Neural progenitor cell (in vitro differentiated cells): ENCODE measurements around the gene TMIGD3. TPM values are rescaled to one million over a fixed set of nuclear protein-coding genes. Genes with fewer than 3 reads are reported as not detected.

Experiments used
- DNase-seq: peaks from one replicate; pipeline ENCODE4 v3.0.0-alpha.2; 2016; ENCODE audit warnings: low spot score
- H2AFZ ChIP-seq: fragments of 200-600 bp; sonication (generic); replicated peaks from 2 replicates; pipeline ENCODE4 v1.6.1; 2016; ENCODE audit warnings: antibody characterized with exemption
- H3F3A ChIP-seq: fragments of 200-600 bp; sonication (generic); 2 replicates; pipeline ENCODE4 v1.6.1; 2016; ENCODE audit warnings: antibody characterized with exemption, low read depth
- H3K27ac ChIP-seq: fragments of 200-600 bp; sonication (generic); 2 replicates; pipeline ENCODE4 v1.5.1; 2016; ENCODE audit warnings: mild to moderate bottlenecking
- H3K27me3 ChIP-seq: fragments of 200-600 bp; sonication (generic); 2 replicates; pipeline ENCODE4 v1.6.1; 2016; ENCODE audit warnings: mild to moderate bottlenecking, moderate library complexity
- H3K36me3 ChIP-seq: fragments of 200-600 bp; sonication (generic); 2 replicates; pipeline ENCODE4 v1.5.1; 2016
- H3K4me1 ChIP-seq: fragments of 200-600 bp; sonication (generic); 2 replicates; pipeline ENCODE4 v1.6.1; 2016; ENCODE audit warnings: mixed run types
- H3K4me2 ChIP-seq: fragments of 200-600 bp; sonication (generic); 2 replicates; pipeline ENCODE4 v1.6.1; 2016
- H3K4me3 ChIP-seq: fragments of 200-600 bp; sonication (generic); 2 replicates; pipeline ENCODE4 v1.5.1; 2016
- H3K79me2 ChIP-seq: fragments of 200-600 bp; sonication (generic); 2 replicates; pipeline ENCODE4 v1.6.1; 2016; ENCODE audit warnings: low read depth
- H3K9ac ChIP-seq: fragments of 200-600 bp; sonication (generic); 2 replicates; pipeline ENCODE4 v1.6.1; 2016
- H3K9me3 ChIP-seq: fragments of 200-600 bp; sonication (generic); 2 replicates; pipeline ENCODE4 v1.5.1; 2016; ENCODE audit warnings: low read depth
- H4K20me1 ChIP-seq: fragments of 200-600 bp; sonication (generic); 2 replicates; pipeline ENCODE4 v1.6.1; 2016; ENCODE audit warnings: low read depth
- H3K27ac Mint-ChIP-seq: 3 replicates; pipeline ENCODE4 v1.8.0; 2021; ENCODE audit warnings: mixed read lengths
- H3K27me3 Mint-ChIP-seq: 2 replicates; pipeline ENCODE4 v1.8.0; 2022; ENCODE audit warnings: low read depth, mild to moderate bottlenecking, inconsistent platforms, moderate library complexity, mixed read lengths; ENCODE audit not compliant: insufficient read depth
- H3K36me3 Mint-ChIP-seq: 3 replicates; pipeline ENCODE4 v1.8.0; 2021; ENCODE audit warnings: mixed read lengths
- H3K4me1 Mint-ChIP-seq: 3 replicates; pipeline ENCODE4 v1.8.0; 2021; ENCODE audit warnings: mixed read lengths
- H3K4me3 Mint-ChIP-seq: 3 replicates; pipeline ENCODE4 v1.8.0; 2021; ENCODE audit warnings: mild to moderate bottlenecking, moderate library complexity, mixed read lengths
- H3K9me3 Mint-ChIP-seq: 3 replicates; pipeline ENCODE4 v1.8.0; 2020; ENCODE audit warnings: mixed read lengths
- EZH2 ChIP-seq: fragments of 200-600 bp; sonication (generic); IDR thresholded peaks from 2 replicates; pipeline ENCODE4 v1.6.1; 2017; ENCODE audit warnings: antibody characterized with exemption, mild to moderate bottlenecking, moderate library complexity
- EZH2phosphoT487 ChIP-seq: fragments of 200-600 bp; sonication (generic); IDR thresholded peaks from 2 replicates; pipeline ENCODE4 v1.6.1; 2017; ENCODE audit warnings: antibody characterized with exemption
- total RNA-seq: library from RNA; depleted of rRNA; stranded (reverse); fragments of >200 nt; gene quantifications from 2 replicates; pipeline ENCODE4 v1.2.3, GENCODE V29; 2015; ENCODE audit warnings: low replicate concordance
- TF ChIP-seq, protein P1 (sequence below): fragments of 200-600 bp; sonication (generic); IDR thresholded peaks from 2 replicates; pipeline ENCODE4 v1.5.1; 2017; ENCODE audit warnings: antibody characterized with exemption, mild to moderate bottlenecking

Gene TMIGD3
- total RNA-seq, 1 donor from 2014 or later, result not detected

DNA sequence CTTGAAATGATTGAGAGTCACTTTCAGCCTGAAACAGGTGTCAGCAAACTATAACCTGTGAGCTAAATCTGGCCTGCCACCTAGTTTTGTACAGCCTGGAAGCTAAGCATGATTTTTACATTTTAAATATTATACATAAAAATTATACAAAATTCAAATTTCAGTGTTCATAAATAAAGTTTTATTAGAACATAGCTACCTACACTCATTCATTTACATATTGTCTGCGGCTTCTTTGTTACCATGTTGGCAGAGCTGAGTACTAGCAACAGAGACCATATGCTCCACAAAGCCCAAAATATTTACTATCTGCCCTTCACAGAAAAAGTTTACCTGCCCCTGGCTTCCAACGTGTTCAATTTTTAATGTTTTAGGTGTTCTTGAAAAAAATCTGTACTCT lies 37.7 kb downstream of the TMIGD3 start:
- Histone ChIP-seq H3K27ac (no peak overlapping the region), H3K9me3 (no peaks in the 10 kb centered on the region), H3K27me3 (no peaks in the 10 kb centered on the region), H4K20me1 (no peaks in the 10 kb centered on the region), H3K4me2 (no peak overlapping the region), H3F3A (peaks cover 8% of the 10 kb centered on the region), H3K79me2 (no peaks in the 10 kb centered on the region), H3K4me3 (no peak overlapping the region), H2AFZ (no peak overlapping the region), H3K4me1 (no peaks in the 10 kb centered on the region), H3K9ac (no peak overlapping the region), H3K36me3 (no peaks in the 10 kb centered on the region)
- Mint-ChIP-seq H3K27ac (no peak overlapping the region), H3K36me3 (peaks cover 5% of the 10 kb centered on the region), H3K27me3 (no peaks in the 10 kb centered on the region), H3K4me3 (no peak overlapping the region), H3K4me1 (no peaks in the 10 kb centered on the region), H3K9me3 (no peaks in the 10 kb centered on the region)
- no peak for DNase-seq
- TF ChIP-seq, protein P1, sequence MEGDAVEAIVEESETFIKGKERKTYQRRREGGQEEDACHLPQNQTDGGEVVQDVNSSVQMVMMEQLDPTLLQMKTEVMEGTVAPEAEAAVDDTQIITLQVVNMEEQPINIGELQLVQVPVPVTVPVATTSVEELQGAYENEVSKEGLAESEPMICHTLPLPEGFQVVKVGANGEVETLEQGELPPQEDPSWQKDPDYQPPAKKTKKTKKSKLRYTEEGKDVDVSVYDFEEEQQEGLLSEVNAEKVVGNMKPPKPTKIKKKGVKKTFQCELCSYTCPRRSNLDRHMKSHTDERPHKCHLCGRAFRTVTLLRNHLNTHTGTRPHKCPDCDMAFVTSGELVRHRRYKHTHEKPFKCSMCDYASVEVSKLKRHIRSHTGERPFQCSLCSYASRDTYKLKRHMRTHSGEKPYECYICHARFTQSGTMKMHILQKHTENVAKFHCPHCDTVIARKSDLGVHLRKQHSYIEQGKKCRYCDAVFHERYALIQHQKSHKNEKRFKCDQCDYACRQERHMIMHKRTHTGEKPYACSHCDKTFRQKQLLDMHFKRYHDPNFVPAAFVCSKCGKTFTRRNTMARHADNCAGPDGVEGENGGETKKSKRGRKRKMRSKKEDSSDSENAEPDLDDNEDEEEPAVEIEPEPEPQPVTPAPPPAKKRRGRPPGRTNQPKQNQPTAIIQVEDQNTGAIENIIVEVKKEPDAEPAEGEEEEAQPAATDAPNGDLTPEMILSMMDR, result no peak
- TF ChIP-seq EZH2phosphoT487, result no peak
- no peak for TF ChIP-seq EZH2

DNA sequence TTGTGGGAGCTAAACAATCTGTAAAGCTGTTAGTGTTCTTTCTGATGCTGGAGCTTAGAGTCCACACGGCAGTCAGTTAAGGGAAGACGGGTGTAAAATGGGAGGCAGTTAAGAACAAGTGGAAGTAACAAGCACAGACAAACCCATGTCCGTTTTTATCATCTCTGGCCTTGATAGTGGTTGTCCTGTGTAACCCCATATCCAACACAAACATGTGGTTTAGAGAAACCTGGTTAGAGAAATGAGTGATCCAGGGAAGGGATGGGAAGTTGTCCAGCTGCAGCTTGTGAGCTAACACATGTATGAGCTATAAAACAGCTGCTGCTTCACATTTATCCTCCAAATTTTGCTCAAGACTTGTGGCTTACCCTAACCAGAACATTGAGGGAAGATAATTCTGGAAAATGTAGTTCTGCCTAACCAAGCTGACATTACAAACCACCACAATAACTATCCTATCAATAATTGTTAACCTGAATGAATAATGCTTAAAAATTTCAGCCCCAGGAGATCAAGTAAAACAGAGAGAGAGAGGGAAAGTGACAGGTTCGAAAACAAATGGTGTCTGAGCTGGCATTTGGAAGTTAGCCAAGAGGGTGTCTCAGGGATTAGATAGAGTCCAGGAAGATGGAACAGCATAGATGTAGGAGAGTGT lies 40.3 kb downstream of the TMIGD3 start:
- no peaks in the 10 kb centered on the region for H3K9me3 ChIP-seq
- H3K79me2 ChIP-seq, result no peaks in the 10 kb centered on the region
- no peak overlapping the region for H3K27ac ChIP-seq
- H3K4me1 ChIP-seq, result no peaks in the 10 kb centered on the region
- H3K27me3 Mint-ChIP-seq, result no peaks in the 10 kb centered on the region
- no peak overlapping the region for H3K4me3 ChIP-seq
- no peaks in the 10 kb centered on the region for H3K4me1 Mint-ChIP-seq
- H3K27me3 ChIP-seq, result no peaks in the 10 kb centered on the region
- H3F3A ChIP-seq, result peaks cover 8% of the 10 kb centered on the region
- H4K20me1 ChIP-seq, result no peaks in the 10 kb centered on the region
- H3K9ac ChIP-seq, result no peak overlapping the region
- H3K4me2 ChIP-seq, result no peak overlapping the region
- H2AFZ ChIP-seq, result no peak overlapping the region
- H3K36me3 Mint-ChIP-seq, result peaks cover 12% of the 10 kb centered on the region
- H3K4me3 Mint-ChIP-seq, result no peak overlapping the region
- no peak for TF ChIP-seq EZH2
- TF ChIP-seq, protein P1, result no peak
- no peak for TF ChIP-seq EZH2phosphoT487
- H3K9me3 Mint-ChIP-seq, result no peaks in the 10 kb centered on the region
- H3K36me3 ChIP-seq, result no peaks in the 10 kb centered on the region
- no peak overlapping the region for H3K27ac Mint-ChIP-seq
- no peak for DNase-seq

DNA sequence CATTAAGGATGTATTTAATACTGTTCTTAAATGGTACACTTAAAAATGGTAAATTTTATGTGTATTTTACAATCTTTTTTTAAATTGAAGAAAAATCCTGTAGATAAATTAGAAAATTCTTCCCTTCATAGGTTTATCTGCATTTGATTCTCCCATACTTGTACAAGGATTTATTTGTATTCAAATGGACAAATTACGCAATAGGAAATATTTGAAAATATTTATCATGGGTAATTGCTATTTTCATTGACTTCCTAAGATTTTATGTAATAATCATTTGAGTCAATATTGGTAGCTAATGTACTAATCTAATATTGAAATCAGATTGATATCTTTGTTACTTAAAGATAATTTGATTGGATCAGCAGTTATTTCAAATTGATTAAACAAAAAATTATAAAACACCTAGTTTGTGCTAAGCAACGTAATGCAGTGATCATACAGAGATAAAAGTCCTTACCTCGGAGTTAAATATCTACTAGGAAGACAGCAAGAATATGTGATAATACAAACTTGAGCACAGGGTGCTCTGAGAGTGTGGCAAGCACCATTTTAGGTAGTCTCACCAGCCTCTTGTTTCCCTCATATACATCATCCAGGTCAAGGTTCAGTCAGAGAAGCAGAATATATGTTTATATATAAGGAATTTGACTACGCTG lies 40.9 kb downstream of the TMIGD3 start:
- no peaks in the 10 kb centered on the region for H3K9me3 ChIP-seq
- H3K36me3 Mint-ChIP-seq, result peaks cover 15% of the 10 kb centered on the region
- no peak for DNase-seq
- H3K9ac ChIP-seq, result no peak overlapping the region
- H3K27ac ChIP-seq, result no peak overlapping the region
- H3K9me3 Mint-ChIP-seq, result no peaks in the 10 kb centered on the region
- no peaks in the 10 kb centered on the region for H3K27me3 Mint-ChIP-seq
- H3K27ac Mint-ChIP-seq, result no peak overlapping the region
- TF ChIP-seq EZH2 (no peak), EZH2phosphoT487 (no peak)
- TF ChIP-seq, protein P1, result no peak
- H2AFZ ChIP-seq, result no peak overlapping the region
- no peaks in the 10 kb centered on the region for H3K79me2 ChIP-seq
- H3K4me1 Mint-ChIP-seq, result no peaks in the 10 kb centered on the region
- H3K27me3 ChIP-seq, result no peaks in the 10 kb centered on the region
- peaks cover 8% of the 10 kb centered on the region for H3F3A ChIP-seq
- no peak overlapping the region for H3K4me3 ChIP-seq
- H3K4me2 ChIP-seq, result no peak overlapping the region
- no peak overlapping the region for H3K4me3 Mint-ChIP-seq
- no peaks in the 10 kb centered on the region for H3K4me1 ChIP-seq
- H4K20me1 ChIP-seq, result no peaks in the 10 kb centered on the region
- no peaks in the 10 kb centered on the region for H3K36me3 ChIP-seq
